HuH-7.5 (cell line): ENCODE measurements around the gene CLIC5.
A peak's percentile ranks its signal among the peaks of the same experiment; 100 is the strongest.

Experiments
- DNase-seq: peaks from one replicate; pipeline ENCODE4 v3.0.0; 2011; ENCODE audit warnings: low spot score

Gene CLIC5

GRCh38 chr6:45892196-45892595, 123.5 kb downstream of the CLIC5 start:
- DNase-seq = no peak

DNA sequence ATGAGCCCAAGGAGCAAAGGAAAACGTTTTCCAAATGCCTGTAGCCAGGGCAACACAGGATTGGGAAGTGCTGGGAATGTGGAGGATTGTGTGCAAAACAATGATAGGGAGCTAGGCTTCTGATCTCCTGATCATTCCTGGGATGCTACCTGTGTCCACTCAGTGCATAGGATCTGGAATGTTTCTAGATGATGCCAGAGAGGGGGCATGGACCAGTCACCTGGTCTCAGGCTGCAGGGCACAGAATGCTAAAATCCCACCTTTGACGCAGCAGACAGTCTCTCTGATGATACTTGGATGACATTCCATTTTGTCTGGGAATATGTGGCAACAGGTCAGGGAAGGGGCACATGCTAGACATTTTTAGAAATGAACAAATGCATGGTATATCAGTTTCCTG, 128.9 kb downstream of the CLIC5 start:
- no peak for DNase-seq

DNA sequence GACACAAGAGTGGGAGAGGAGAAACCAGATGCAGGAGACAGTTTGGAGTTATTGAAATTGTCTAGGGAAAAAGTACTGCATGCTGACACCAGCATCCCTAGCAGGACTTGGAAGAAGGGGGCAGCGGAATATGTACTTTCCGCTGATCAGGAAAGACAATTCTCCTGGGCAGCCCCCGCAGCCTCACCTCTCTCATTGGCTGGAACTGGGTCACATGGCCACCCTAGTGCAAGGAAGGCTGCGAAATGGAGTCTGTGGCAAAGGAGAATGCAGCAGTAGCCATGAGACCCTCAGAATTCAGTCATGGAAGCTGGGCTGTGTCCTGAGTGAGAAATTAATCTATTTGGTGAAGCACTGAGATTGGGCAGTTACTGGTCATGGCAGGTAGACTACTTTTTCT, 131.3 kb downstream of the CLIC5 start:
- DNase-seq = no peak

- no peak for DNase-seq
Measured at GRCh38 chr6:45882671-45883070, 133.0 kb downstream of the CLIC5 start.

GRCh38 chr6:45881705-45882467, 133.8 kb downstream of the CLIC5 start:
- DNase-seq = no peak

- no peak for DNase-seq
Measured at GRCh38 chr6:45880676-45881075, 135.0 kb downstream of the CLIC5 start.

DNA sequence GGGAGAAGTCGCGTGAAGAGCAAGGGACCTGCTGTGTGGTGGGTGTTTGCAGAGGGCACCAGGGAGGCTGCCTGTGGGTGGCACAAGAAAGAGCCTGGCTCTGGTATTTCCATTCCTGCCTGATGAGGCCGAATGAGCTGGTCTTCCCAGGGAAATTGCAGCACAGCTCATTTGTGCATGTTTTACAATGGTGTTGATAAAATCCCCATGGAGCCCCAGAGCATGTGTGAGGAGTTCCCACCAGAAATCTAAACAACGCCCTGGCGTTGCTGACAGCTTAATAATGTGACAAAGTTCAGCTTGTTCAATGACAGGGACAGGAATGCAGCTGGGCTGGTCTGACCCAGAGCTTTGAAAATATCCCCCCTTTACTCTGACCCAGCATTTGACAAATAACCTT, 135.5 kb downstream of the CLIC5 start:
- peak; percentile 3 for DNase-seq

- DNase-seq = no peak
Measured at GRCh38 chr6:45877970-45878590, 137.6 kb downstream of the CLIC5 start.

- DNase-seq = no peak
Measured at GRCh38 chr6:45872827-45873365, 142.8 kb downstream of the CLIC5 start.

DNA sequence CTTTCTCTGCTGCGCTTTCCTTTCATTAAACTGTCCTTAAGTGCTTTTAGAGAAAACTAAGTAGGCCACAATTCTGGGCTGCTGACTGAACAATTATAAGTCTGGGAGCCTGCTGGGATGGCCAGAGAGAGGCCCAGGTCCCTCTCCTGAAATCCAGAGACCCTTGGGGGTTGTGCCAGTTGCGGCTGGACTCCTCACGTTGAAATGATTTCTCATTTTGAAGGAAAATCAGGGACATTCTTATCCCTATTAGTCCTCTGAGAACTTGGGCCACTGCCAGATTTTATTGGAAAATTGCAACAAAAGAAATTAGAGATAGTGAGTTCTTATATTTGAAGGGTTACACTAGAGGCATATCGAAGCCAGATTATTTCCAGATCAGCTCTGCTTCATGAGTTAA, 145.1 kb downstream of the CLIC5 start:
- DNase-seq = no peak

GRCh38 chr6:45864651-45865050, 151.0 kb downstream of the CLIC5 start:
- DNase-seq = no peak

DNA sequence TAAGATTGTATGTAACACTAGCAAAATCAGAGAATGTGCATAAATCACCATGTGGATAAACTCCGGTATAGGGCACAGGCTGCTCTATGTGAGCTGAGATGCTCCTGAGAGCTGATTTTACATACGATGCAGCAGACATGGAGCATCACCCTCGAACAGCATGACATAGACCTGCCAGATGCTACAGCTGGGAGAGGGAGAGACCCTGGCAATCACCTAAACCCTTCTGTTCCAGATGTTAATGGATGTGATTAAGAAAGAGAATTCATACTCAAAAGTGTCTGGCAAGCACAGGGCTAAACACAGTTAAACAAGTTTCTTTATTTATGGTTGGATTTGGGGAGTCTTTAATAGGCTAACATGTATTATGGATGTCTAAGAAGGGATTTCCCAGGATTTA, 157.0 kb downstream of the CLIC5 start:
- no peak for DNase-seq

GRCh38 chr6:45857827-45858226, 157.8 kb downstream of the CLIC5 start:
- no peak for DNase-seq

GRCh38 chr6:45855642-45856394, 159.8 kb downstream of the CLIC5 start:
- no peak for DNase-seq

- no peak for DNase-seq
Measured at GRCh38 chr6:45854149-45854742, 161.4 kb downstream of the CLIC5 start.

DNA sequence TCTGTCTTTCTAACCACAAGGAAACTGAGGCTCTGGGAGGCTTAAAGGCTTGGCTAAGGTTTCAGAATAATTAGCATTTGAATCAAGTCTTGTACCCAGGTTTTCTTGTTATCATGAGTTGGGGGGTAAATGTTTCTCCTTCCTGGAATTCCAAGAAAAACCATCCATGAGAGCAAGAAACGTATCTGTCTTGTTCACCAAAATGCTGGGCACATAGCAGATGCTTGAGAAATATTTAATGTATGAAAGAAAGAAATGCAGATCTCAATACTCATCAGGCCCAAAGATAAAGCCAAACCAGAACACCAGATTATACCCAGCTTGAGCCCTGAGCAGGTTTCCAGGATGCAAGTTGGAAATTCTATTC, 164.6 kb downstream of the CLIC5 start:
- no peak for DNase-seq

DNA sequence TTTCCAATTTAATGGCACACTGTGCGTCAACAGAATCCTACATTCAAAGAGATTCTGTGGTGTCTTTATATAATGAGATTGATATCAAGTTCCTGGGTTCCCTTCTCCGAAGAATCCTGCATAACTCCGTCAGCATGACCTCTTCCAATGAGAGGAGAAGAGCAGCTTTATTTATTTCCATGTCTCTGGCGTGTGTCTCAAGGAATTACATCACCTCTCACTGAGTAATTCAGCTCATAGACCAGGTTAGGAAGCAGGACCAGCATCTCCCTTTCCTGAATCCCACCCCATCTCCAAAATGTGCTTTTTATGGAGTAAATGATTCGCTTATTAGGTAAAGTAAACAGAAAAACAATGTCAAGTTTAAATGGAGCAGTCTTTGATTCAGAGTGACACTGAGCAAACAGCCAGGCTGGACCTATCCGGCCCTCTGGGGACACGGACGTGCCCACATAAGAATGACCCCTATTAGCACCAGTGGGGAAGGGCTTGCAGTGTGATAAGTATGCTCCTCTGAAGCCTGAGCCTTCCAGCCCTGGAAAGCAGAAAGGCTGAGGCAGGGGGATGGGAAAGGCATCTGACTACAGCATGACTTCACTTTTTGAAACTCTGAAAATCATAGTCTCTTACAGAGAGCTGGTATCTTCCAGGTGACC, 165.2 kb downstream of the CLIC5 start:
- no peak for DNase-seq

DNA sequence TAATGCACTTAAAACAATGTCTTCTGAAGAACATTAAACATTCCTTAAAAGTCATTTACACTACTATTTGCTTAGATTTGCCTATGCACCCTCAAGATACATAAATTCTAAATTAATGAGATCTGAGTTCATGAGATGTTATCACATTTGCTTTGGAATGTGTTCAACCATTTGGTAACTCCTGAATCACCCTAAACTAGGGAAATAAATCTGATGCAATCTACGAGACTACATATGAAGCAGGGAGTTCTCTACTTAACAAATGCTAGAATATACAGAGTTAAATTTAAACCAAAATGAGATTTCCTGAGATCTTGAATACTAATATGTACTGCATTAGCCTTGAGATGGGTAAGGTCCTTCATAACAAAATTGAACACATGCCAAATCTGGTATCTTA, 170.1 kb downstream of the CLIC5 start:
- no peak for DNase-seq

DNA sequence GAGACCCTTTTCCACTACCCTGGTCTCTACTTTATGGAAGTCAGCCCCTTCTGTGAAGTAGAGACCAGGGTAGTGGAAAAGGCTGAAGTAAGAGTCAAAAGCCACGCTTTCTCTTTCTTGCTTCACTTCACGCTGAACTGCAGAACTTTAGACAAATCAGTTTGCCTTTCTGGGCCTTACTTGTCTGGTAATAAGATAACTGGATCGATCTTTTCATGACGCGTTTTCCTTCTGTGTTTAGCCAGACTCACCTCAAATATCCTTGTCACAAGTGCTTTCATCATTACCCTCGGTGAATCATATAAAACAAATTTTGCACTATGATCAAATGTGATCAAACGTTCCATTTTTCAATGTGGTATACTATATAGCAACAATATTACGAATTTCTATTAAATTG, 170.7 kb downstream of the CLIC5 start:
- DNase-seq = no peak

GRCh38 chr6:45843848-45844521, 171.7 kb downstream of the CLIC5 start:
- DNase-seq = no peak

- DNase-seq = no peak
Measured at GRCh38 chr6:45841062-45841461, 174.6 kb downstream of the CLIC5 start.
